GM19328 (cell line): ENCODE data around the gene ZFYVE28.

Experiments used
- ATAC-seq: cut with Tn5 transposase; IDR thresholded peaks from one replicate; pipeline ENCODE4 v1.9.1; 2021; ENCODE audit warnings: mild to moderate bottlenecking, moderate library complexity; ENCODE audit not compliant: unreplicated experiment

Gene ZFYVE28

DNA sequence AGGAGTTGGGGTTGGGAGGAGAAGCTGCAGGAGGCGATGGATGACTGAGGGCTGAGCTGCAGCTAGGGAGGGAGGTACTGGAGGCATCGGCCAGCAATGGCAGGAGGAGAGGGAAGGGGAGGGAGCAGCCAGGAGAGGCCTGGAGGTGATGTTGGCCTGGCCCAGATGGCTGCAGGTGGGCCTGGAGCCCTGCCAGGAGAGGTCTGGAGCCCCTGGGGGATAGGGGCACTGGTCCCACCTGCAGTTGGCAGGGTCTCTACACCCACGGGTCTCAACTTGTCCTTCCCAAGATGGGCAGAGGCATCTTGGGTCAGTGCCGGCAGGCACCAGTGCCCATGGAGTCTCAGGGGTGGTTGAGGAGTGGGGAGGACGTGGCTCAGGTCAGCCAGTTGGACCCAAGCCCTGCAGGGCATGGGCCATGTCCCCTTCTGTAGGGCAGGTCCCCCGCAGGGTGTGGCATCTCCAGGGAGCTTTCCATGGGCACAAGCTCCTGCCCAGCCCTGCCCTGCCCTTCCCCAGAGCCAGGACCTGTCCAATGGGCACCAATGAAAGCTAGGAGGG, 153.9 kb downstream of the ZFYVE28 start:
- no peak for ATAC-seq

- no peak for ATAC-seq
These were observed 154.5 kb downstream of the ZFYVE28 start for GRCh38 chr4:2263926-2264321.

DNA sequence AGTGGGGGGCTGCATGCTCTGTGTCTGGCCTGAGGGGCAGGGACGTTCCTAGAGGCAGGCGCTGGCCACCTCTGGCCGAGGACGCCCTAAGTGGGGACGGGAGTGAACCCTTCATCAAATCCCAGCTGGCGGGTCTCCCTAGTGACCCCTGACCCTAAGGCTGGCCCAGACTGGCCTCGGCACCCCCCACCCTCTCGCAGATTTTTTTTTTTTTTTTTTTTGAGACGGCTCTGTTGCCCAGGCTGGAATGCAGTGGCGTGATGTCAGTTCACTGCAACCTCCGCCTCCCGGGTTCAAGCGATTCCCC, 155.5 kb downstream of the ZFYVE28 start:
- ATAC-seq = no peak

DNA sequence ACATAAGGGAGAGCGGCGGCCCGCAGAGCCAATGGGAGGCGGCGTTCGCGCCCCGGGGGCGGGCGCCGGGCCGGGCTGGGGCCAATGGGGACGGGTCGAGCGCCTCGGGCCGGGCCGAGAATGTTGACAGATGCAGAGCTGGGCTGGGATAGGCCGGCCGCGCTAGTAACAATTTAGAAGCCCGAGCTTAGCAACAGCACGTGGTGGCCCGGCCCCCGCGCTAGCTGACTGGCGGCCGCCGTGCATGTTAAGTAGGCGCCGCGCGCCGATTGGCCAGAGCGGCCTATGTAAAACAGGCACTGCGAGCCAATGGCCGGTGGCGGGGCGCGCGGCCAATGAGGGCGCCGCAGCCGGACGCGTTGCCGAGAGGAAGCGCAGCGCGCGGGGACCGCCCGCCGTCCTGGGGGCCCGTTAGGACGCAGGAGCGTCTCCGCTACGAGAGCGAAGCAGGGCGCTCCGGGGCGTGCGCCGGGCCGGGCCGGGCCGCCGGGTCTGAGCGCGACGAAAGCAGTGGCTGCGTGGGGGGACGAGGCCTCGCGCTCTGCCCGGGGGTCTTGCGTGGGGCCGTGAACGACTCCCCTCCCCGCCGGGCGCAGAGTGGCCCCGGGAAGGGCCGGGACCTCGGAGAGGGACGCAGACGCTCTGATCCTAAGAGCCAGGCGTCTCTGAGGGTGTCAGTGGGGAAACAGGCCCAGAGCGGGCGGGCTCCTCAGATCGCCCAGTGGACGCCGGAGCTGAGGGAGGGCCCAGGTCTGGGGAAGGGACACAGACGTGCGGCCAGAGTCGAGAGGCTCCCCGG, 156.1 kb downstream of the ZFYVE28 start:
- ATAC-seq = peak; percentile 89

DNA sequence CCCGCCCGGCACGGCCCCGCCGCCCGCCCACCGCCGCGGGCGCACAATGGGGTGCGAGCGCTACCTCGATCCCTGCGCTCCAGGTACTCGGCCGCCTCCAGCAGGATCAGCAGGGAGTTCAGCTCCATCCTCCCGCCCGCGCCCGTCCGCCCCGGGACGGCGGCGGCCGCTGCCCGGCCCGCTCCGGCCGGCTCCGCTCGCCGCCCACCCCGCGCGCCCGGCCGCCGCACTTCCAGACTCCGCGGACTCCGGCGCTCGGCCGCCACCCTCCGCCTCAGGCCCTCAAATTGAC, 156.6 kb downstream of the ZFYVE28 start, which contains the start of gene MXD4:
Gene MXD4 (minus strand): TSS at position 257 of the 292 bp plus-strand sequence. CDS start 129 bp downstream, at position 128.
- no peak for ATAC-seq

DNA sequence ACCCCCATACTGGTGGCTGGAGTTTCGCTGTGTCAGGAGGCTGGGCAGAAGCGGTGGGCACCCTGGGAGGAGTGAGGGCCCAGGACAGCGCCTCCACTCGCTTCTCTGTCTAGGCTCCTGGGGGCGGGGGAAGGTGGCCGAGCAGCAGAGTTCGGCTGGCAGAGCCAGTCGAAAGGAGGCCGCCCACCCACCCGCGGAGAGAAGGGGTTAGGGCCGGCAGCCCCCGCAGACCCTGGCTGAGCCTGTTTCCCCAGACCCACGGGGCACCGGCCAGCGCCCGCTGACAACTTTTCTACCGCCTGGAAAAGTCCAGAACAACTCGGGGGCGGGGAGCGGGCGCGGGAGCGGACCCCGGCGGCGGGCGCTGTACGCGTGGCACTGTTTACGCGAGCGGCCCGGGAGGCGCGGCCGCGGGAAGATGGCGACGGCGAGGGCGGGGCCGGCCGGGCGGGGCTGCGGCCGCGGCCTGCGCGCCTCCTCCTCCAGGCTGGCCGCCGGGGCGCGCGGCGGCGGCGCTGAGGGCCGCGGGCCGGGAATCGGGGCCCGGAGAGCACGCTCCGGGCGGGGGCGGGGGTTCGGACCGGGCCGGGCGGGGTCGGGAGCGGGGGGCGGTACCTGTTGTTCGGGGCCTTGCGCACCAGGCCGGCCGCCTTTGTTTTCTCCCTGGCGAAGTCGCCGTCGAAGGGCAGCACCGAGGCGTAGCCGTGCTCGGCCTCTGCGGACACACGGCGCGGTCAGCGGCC, 157.2 kb downstream of the ZFYVE28 start:
- ATAC-seq = no peak

GRCh38 chr4:2260344-2261109, 157.9 kb downstream of the ZFYVE28 start:
- no peak for ATAC-seq

- ATAC-seq = no peak
These were observed 158.7 kb downstream of the ZFYVE28 start for GRCh38 chr4:2259541-2260343.

DNA sequence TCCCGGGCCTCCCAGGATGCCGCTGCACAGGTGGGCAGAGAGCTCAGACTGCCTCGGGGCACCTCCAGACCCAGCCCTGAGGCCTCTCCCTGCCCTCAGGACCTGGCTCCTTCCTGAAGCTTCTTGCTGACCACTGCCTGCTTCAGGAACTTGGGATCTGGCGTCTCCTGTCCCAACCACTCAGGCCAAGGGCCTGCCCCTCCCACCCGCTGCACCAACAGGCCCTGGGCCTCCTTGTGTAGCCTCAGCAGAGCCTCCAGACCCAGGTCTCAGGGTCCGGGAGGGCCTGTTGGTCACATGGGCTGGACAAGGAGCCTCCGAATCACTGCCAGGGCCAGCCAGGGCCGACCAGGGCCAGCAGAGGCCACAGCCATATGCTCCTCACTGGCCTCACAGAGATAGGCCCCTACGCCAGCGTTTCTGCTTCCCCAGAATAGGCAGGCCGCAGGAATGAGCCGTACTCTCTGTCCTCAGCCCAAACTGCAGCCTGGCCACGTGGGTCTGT, 159.4 kb downstream of the ZFYVE28 start:
- ATAC-seq = no peak

GRCh38 chr4:2258091-2259035, 160.1 kb downstream of the ZFYVE28 start:
- ATAC-seq = no peak

- no peak for ATAC-seq
These were observed 160.9 kb downstream of the ZFYVE28 start for GRCh38 chr4:2257361-2258081.

DNA sequence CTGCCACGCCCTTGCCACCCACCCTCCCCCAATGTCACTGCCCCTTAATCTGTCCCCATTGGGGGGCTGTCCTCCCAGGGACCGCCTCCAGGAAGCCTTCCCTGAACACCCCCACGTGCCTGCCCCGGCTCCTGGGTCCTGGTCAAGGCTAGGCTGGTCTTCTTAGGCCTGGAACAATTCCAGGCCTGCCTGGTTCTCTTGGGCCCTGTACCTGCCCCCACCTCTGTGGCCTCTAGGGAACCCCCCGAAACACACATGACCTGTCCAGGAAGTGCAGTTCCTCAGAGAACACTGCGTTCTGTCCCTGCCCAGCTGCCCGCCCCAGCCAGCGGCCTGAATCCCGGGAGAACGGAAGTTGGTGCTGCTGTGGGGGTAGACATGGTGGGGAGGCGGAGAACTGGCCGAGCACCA, 161.7 kb downstream of the ZFYVE28 start:
- ATAC-seq = no peak

GRCh38 chr4:2256156-2256731, 162.2 kb downstream of the ZFYVE28 start:
- ATAC-seq = no peak

DNA sequence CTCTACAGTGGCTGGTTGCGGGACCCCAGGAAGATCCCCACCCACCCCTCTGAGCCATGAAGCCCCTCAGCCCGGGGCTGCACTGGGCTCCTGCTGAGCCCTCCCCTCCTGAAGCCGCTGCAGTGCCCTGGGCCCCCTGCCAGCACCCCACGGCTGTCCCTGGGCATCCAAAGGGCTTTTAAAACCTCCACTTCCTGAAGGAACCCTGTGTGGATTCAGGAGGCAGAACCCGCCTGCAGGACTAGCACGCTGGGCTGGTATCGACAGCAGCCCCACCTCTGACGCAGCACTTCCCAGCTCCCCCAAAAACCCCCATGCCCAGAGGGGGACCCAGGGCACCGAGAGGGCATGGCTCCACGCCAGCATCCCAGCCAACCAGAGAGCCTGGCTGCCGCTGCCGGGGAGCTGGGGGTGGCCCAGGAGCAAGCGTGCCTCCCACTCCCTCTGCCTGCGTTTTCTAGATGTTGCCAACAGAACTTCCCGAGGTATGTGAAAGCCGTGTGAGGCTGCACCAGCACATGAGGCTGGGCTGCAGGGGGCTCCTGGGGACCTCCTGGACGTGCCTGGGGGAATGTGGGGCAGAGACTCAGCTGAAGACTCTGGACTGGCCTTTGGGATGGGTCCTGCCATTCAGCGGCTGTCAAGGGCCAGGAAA, 162.8 kb downstream of the ZFYVE28 start:
- ATAC-seq = no peak

DNA sequence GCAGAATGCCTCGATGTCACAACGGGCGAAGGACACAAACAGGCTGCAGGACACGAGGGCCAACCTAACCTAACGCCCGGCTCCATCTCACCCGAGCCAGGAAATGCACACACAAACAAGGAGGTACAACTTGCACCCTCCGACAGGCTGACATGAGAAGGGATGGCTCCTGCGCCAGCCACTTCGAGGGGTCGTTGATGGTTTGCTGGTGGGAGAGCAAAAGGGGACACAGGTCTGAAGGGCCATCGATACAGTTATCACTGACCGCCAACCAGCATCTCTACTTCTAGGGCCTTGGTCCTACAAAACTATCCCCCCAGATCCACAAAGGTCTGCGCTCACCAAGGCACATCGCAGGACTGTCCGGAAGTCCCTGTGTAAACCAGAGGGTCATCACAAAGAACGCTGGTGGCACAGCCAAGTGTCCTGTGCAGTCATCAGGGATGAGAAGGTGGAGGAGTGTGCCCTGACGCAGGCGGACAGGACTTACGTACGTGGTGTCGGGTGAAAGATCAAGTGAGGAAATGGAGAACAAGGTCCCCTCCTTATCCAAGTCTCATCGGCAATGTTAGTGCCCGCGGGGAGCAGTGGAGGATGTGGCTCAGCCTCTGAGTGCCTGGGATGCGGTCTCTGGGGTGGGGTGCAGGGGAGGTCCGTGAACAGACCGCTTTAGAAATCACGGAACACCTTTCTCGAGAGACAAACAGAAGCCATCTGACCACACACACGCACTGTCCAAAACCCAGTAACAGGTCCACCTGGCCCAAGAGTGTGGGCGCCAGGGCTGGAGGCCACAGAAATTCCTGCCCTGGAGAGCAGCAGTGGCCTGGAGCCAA, 163.6 kb downstream of the ZFYVE28 start:
- no peak for ATAC-seq

DNA sequence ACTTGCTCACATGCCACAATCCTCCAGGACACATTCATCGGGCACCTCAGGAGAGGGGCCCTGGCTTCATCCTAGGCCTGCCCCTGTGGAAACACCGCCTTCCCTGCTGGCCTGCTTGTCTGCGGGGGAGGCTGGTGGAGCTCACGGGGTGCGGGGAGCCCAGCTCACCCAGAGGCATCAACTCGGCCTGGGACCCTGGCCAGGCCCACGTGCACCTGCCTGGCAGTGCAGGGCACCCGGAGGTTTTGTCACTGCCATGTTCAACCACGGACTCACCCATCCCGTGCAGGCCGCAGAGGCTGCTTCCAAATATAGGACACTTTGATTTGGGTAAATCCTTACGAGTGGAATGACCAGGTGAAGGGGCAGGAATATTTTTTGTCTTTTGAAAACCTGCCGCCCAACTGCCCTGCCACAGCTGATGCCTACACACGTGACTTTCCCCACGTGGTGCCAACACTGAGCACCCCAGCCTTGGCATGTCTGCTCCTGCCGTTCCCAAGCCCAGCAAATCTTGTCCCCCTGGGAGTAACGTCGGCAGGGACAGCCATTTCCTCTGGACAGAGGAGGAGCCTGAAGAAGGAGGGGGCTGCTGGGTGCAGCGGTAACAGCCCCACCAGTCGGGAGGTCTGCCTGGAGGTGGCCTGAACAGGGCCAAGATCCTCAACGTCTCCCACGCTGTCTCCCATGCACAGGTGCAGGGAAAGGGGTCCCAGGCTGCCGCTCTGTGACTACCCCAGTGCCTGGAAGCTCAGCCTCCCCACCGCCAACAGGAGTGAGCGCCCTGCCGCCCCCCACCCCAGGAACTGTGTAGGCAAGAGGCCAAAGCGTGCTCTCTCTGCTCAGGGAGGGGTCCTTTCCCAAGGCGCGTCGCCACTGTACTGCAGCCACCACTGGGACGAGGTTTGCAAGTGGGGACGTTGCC, 165.0 kb downstream of the ZFYVE28 start:
- no peak for ATAC-seq
